Measurements from ENCODE around the gene ATPAF1. TPM values are rescaled to one million over a fixed set of nuclear protein-coding genes. Genes with fewer than 3 reads are reported as not detected.
A peak's percentile ranks its signal among the peaks of the same experiment; 100 is the strongest.

Gene ATPAF1
- total RNA-seq, 1 experiment from 2014 or later = 50.3 TPM

DNA sequence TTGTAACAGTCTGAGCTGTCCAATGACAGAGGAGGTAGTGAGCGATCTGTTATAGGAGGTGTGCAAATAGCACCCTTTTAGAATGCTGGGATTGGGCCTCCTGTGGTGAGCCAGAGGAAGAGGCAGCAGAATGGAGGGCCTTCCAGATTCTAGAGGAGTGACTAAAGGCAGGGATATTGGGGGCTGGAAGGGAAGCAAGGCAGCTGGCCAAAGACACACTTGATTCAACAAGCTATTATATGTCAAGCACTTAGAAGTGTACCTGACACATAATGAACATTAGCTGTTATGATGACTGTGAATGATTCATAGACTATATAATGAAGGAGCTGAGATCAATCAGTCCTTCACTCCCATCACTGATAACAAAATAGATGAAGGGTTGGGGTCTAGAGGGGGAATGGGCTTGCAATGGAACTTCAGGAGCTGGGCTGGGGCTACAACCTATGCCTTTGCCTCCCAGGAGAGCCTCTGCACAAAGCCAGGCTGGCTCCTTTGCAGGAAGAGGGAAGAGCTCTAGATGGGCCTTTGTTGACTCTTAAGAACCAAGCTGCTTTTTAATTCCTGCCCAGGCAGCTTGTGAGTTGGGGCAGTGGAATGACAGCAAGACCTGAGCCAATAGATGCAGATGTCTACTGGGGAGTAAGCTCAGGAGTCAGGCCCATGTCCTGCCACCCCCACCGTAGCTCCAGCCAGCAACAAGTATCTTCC, 61.8 kb downstream of the ATPAF1 start:
- CTCF ChIA-PET = interaction anchor here (0.6 to 1.3 kb wide), 5 partner anchors 10 to 151 kb away, joined by 3 to 16 read pairs (median 6); partner anchors contain the start of genes ATPAF1 and MOB3C
- H3K36me3 ChIP-seq (ENCODE audit: low read depth) = peaks cover 29% of the 10 kb centered on the region
- no peak overlapping the region for H2AFZ ChIP-seq
- peaks cover 20% of the 10 kb centered on the region; the same call in 1 of the 2 replicates for H3F3A ChIP-seq (ENCODE audit: insufficient read depth, low read depth)
- no peaks in the 10 kb centered on the region for H3K9me2 ChIP-seq (ENCODE audit: insufficient read depth)
- no peak overlapping the region for H3K4me3 ChIP-seq
- H3K4me2 ChIP-seq = no peak overlapping the region
- H3K27me3 ChIP-seq (ENCODE audit: insufficient read depth, low read depth) = no peaks in the 10 kb centered on the region
- H3K79me2 ChIP-seq (ENCODE audit: low read depth) = peaks cover 48% of the 10 kb centered on the region
- no peaks in the 10 kb centered on the region for H3K9me3 ChIP-seq (ENCODE audit: insufficient read depth, low read depth)
- peak overlapping the region; percentile 35; the same call in 1 of the 2 replicates for H3K27ac ChIP-seq
- H4K20me1 ChIP-seq (ENCODE audit: insufficient read depth) = no peaks in the 10 kb centered on the region
- intact Hi-C loops (cut with micrococcal nuclease; ENCODE audit: unreplicated experiment) = no loop called here
- H3K4me1 ChIP-seq (replicated peaks; ENCODE audit: insufficient read depth) = peaks cover 41% of the 10 kb centered on the region
- no peak for DNase-seq
- no peak for TF ChIP-seq EZH2 (IDR thresholded peaks at IDR 0.05; ENCODE audit: low read depth)
- TF ChIP-seq, protein P1, sequence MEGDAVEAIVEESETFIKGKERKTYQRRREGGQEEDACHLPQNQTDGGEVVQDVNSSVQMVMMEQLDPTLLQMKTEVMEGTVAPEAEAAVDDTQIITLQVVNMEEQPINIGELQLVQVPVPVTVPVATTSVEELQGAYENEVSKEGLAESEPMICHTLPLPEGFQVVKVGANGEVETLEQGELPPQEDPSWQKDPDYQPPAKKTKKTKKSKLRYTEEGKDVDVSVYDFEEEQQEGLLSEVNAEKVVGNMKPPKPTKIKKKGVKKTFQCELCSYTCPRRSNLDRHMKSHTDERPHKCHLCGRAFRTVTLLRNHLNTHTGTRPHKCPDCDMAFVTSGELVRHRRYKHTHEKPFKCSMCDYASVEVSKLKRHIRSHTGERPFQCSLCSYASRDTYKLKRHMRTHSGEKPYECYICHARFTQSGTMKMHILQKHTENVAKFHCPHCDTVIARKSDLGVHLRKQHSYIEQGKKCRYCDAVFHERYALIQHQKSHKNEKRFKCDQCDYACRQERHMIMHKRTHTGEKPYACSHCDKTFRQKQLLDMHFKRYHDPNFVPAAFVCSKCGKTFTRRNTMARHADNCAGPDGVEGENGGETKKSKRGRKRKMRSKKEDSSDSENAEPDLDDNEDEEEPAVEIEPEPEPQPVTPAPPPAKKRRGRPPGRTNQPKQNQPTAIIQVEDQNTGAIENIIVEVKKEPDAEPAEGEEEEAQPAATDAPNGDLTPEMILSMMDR (conservative IDR thresholded peaks at IDR 0.05) = no peak
- no TSS peak for BruUV-seq (replicated peaks)
- POLR2A ChIA-PET (ENCODE audit: unreplicated experiment) = interaction anchor here (0.6 to 0.8 kb wide), 3 partner anchors 10 to 37 kb away, joined by 4 to 8 read pairs (median 7); no protein-coding TSS in a partner anchor

DNA sequence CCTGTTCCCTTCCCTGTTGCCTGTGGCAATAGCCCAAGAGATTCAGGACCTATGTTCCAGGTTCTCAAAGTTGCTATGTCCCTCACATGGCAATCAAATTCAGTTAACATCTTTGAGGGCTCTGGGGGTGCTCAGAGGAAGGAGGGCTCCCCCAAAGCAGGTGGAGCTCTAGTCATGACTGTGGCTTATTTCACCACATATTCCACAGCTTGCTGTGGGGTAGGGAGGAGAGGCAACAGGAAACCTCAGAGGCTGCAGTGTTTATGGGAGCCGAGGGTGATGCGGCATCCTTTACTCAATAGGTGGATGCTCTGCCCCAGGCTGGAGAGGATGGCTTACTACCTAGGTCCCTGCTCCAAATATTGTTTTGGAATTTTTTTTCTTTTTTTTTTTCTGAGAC, 62.9 kb downstream of the ATPAF1 start:
- no peaks in the 10 kb centered on the region for H3K27me3 ChIP-seq (ENCODE audit: insufficient read depth, low read depth)
- no peaks in the 10 kb centered on the region for H3K9me2 ChIP-seq (ENCODE audit: insufficient read depth)
- H3K79me2 ChIP-seq (ENCODE audit: low read depth) = peaks cover 43% of the 10 kb centered on the region
- peak overlapping the region; percentile 87 for H3K4me2 ChIP-seq
- CTCF ChIA-PET = interaction anchor here (0.7 kb wide), 1 partner anchor 83 kb away, joined by 5 read pairs; no protein-coding TSS in a partner anchor
- no peaks in the 10 kb centered on the region for H4K20me1 ChIP-seq (ENCODE audit: insufficient read depth)
- POLR2A ChIA-PET (ENCODE audit: unreplicated experiment) = no interaction called here
- no peak for DNase-seq
- TF ChIP-seq, protein P1 (conservative IDR thresholded peaks at IDR 0.05) = no peak
- no peak for TF ChIP-seq EZH2 (IDR thresholded peaks at IDR 0.05; ENCODE audit: low read depth)
- H2AFZ ChIP-seq = no peak overlapping the region
- BruUV-seq (replicated peaks) = no TSS peak
- peaks cover 30% of the 10 kb centered on the region for H3K4me1 ChIP-seq (replicated peaks; ENCODE audit: insufficient read depth)
- no peaks in the 10 kb centered on the region for H3K9me3 ChIP-seq (ENCODE audit: insufficient read depth, low read depth)
- intact Hi-C loops (cut with micrococcal nuclease; ENCODE audit: unreplicated experiment) = loop anchor here (2.0 kb wide), 2 partner anchors 38 to 114 kb away; partner anchors contain the start of gene EFCAB14
- no peak overlapping the region for H3K27ac ChIP-seq
- peaks cover 25% of the 10 kb centered on the region for H3K36me3 ChIP-seq (ENCODE audit: low read depth)
- no peak overlapping the region for H3K4me3 ChIP-seq
- H3F3A ChIP-seq (ENCODE audit: insufficient read depth, low read depth) = peaks cover 9% of the 10 kb centered on the region; the same call in 1 of the 2 replicates

DNA sequence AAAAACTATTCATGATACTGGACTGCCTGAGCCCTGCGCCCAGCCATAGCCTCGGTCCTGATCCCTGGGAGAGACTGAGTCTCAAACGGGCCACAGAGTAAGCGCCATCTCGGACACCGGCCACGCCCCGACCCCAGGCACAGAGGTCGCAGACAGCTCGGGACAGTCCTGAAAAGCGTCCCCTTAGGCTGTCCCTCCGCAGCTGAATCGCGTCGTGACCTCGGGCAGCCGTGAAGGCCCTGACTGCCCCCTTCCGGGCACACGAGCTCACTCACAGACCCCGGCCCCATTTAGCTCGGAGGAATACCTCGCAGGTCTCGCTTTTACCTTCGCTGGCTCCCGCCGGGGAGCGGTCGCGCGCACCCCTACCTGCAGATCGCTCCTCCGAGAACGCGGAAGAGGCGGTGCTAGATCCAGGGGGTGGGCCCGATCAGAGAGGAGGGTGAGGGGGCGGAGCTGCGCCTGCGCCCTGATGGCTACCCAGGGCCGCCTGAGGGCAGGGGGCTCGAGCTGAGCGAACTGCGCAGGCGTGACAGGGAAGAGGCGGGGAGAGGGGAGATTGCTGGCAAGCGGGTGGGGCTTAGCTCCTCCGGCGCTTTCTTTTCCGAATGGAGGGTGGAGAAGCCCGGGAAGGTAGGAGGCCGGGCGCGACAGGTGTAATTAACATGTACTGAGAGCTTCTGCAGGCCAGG, 64.2 kb downstream of the ATPAF1 start, which contains the start of gene MKNK1:
Gene MKNK1, minus strand, starts transcription at position 411 of the 692 bp plus-strand sequence. CDS start 20,941 bp downstream, outside the sequence.
- no TSS peak for BruUV-seq (replicated peaks)
- peak within 1 kb of the TSS; percentile 37 for H3K27ac ChIP-seq
- peaks cover 9% of the 10 kb centered on the region; the same call in 1 of the 2 replicates for H3F3A ChIP-seq (ENCODE audit: insufficient read depth, low read depth)
- peaks cover 36% of the 10 kb centered on the region for H3K79me2 ChIP-seq (ENCODE audit: low read depth)
- peak within 1 kb of the TSS; percentile 95 for H3K4me3 ChIP-seq
- peak within 1 kb of the TSS; percentile 87 for H3K4me2 ChIP-seq
- no peaks in the 10 kb centered on the region for H3K9me2 ChIP-seq (ENCODE audit: insufficient read depth)
- POLR2A ChIA-PET (ENCODE audit: unreplicated experiment) = interaction anchor here (0.6 to 1.8 kb wide), 12 partner anchors 10 to 200 kb away, joined by 3 to 28 read pairs (median 4); partner anchors contain the start of gene MOB3C
- peak within 1 kb of the TSS; percentile 90 for H2AFZ ChIP-seq
- no peaks in the 10 kb centered on the region for H3K27me3 ChIP-seq (ENCODE audit: insufficient read depth, low read depth)
- TF ChIP-seq EZH2 (IDR thresholded peaks at IDR 0.05; ENCODE audit: low read depth) = no peak
- TF ChIP-seq, protein P1 (conservative IDR thresholded peaks at IDR 0.05) = no peak
- DNase-seq = peak; percentile 85 to 100
- H3K9me3 ChIP-seq (ENCODE audit: insufficient read depth, low read depth) = no peaks in the 10 kb centered on the region
- intact Hi-C loops (cut with micrococcal nuclease; ENCODE audit: unreplicated experiment) = loop anchor here (1.0 to 5.0 kb wide), 4 partner anchors 8 to 115 kb away; partner anchors contain the start of genes ATPAF1 and EFCAB14
- H3K36me3 ChIP-seq (ENCODE audit: low read depth) = peaks cover 18% of the 10 kb centered on the region; the same call in 1 of the 2 replicates
- H4K20me1 ChIP-seq (ENCODE audit: insufficient read depth) = no peaks in the 10 kb centered on the region
- CTCF ChIA-PET = interaction anchor here (0.5 to 0.8 kb wide), 4 partner anchors 100 to 264 kb away, joined by 3 read pairs; no protein-coding TSS in a partner anchor
- H3K4me1 ChIP-seq (replicated peaks; ENCODE audit: insufficient read depth) = peaks cover 29% of the 10 kb centered on the region
